A673 (cell line): ENCODE data around the gene FARP1.

Source experiments
- EZH2 ChIP-seq: fragments of 200-600 bp; sonication (generic); IDR thresholded peaks from 2 replicates; pipeline ENCODE4 v1.6.1; 2017; ENCODE audit warnings: borderline replicate concordance, low read depth, mild to moderate bottlenecking, mixed read lengths, antibody characterized with exemption, low read length; ENCODE audit not compliant: poor library complexity, severe bottlenecking
- TF ChIP-seq, protein P1 (sequence below): fragments of 300-800, 200-600 bp; sonication (generic); conservative IDR thresholded peaks from 2 replicates; pipeline ENCODE4 v1.5.1; 2017; ENCODE audit warnings: low read depth, mild to moderate bottlenecking, antibody characterized with exemption, low read length, moderate library complexity, mixed read lengths

DNA sequence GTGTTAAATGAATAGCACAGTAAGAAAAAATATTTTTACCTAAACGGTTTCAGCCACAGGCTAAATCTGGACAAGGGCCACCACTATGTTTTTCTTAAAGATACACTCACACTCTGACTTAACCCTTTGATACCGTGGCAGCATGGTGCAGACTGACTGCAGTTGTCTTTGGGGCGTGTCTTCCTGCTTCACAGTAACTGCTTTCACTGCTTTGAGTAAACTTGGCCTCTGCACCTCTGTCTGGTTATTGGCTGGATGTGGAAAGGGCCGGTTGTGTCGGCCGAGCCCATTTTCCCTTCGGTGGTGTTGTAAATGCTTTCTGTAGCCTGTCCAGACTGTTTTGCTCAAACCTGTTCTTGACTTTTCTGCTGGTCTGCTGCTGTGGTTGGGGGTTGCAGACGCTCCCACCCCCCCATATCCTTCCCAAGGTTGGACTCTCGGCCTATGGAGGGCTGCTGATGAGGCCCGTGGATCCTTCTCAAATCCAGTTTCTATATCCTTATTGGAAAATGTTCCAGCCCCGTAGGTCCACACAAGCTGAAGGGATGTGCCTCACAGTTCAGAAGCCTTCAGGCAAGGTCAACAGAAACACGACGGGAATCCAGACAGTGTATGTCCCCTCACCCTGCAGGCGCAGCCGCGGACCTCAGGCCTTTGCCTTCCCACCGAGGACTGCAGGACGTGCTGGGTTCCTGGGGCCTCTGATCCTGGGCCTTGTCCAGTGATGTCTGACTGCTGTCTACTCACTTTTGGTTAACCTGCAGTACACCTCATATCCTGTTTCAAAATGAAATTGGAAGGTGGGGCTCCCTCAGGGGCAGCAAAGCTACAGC is 124.4 kb downstream of the FARP1 start:
- TF ChIP-seq, protein P1, sequence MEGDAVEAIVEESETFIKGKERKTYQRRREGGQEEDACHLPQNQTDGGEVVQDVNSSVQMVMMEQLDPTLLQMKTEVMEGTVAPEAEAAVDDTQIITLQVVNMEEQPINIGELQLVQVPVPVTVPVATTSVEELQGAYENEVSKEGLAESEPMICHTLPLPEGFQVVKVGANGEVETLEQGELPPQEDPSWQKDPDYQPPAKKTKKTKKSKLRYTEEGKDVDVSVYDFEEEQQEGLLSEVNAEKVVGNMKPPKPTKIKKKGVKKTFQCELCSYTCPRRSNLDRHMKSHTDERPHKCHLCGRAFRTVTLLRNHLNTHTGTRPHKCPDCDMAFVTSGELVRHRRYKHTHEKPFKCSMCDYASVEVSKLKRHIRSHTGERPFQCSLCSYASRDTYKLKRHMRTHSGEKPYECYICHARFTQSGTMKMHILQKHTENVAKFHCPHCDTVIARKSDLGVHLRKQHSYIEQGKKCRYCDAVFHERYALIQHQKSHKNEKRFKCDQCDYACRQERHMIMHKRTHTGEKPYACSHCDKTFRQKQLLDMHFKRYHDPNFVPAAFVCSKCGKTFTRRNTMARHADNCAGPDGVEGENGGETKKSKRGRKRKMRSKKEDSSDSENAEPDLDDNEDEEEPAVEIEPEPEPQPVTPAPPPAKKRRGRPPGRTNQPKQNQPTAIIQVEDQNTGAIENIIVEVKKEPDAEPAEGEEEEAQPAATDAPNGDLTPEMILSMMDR = no peak
- TF ChIP-seq EZH2 = no peak
